Liver (tissue), 3 donors: Measurements from ENCODE around the gene CAB39.

Experiments
- ATF3 ChIP-seq: IDR thresholded peaks from 2 replicates; pipeline ENCODE4 v1.6.1; 2016; ENCODE audit warnings: antibody characterized with exemption
- CTCF ChIP-seq: fragments of 150-350 bp; IDR thresholded peaks from 2 replicates; pipeline ENCODE4 v1.5.1; 2017; ENCODE audit warnings: improper control_type of control experiment, low read depth, low read length; ENCODE audit not compliant: missing input control
- MAX ChIP-seq: IDR thresholded peaks from 2 replicates; pipeline ENCODE4 v1.6.1; 2016; ENCODE audit warnings: antibody characterized with exemption
- NR2F2 ChIP-seq: IDR thresholded peaks from 2 replicates; pipeline ENCODE4 v1.6.1; 2016; ENCODE audit warnings: antibody characterized with exemption
- REST ChIP-seq: IDR thresholded peaks from 2 replicates; pipeline ENCODE4 v1.6.1; 2016; ENCODE audit warnings: antibody characterized with exemption, mild to moderate bottlenecking
- RXRA ChIP-seq, 2 donors: IDR thresholded peaks; 2 replicates each; pipeline ENCODE4 v1.6.1; 2017 to 2018; ENCODE audit warnings: antibody characterized with exemption in 2 of 2, mild to moderate bottlenecking in 1 of 2
- TAF1 ChIP-seq: conservative IDR thresholded peaks from 2 replicates; pipeline ENCODE4 v1.6.1; 2016; ENCODE audit warnings: antibody characterized with exemption, mild to moderate bottlenecking
- YY1 ChIP-seq: IDR thresholded peaks from 2 replicates; pipeline ENCODE4 v1.6.1; 2016; ENCODE audit warnings: antibody characterized with exemption, mild to moderate bottlenecking
- donor health status: healthy.
- donor health status: healthy.

- TF ChIP-seq TAF1 (no peak), MAX (no peak), CTCF (no peak), REST (no peak), ATF3 (no peak), RXRA (IDR thresholded peaks at IDR 0.05) (no peak), YY1 (no peak), NR2F2 (no peak)
Observed at GRCh38 chr2:230715201-230715600, 2.6 kb downstream of the CAB39 start.
